HG03064 (cell line): ENCODE data around the gene NCS1.

Source experiments
- ATAC-seq: cut with Tn5 transposase; IDR thresholded peaks from one replicate; pipeline ENCODE4 v1.9.1; 2021; ENCODE audit warnings: low read depth; ENCODE audit not compliant: unreplicated experiment

Gene NCS1

DNA sequence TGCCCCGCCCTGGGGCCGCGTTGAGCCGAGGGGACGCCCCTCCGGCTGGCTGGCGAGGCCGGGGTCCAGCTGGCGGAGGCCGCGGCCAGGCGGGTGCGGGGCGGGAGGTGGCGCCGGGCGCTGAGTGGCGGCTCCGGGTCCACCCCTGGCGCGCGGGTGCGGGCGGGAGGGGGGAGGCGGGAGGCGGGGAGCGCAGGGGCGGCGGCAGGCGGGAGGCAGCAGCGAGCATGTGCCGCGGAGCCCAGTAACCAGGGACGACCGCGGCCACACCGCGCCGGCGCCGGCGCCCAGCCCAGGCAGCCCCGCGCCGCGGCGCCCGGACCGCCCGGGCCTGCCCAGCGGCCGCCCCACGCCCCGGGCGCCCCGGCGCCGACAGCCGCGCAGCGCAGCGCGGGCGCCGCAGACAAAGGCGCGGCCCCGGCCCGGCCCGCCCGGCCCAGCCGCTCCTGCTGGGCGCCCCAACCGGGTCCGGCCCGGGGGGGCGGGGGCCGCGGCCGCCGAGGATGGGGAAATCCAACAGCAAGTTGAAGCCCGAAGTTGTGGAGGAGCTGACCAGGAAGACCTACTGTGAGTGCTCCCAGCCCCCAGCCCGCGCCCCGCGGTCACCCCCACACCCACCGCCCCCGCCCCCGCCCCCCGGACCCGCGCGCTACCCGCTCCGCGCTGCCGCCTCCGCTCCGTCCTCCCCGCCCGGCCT is at the start of gene NCS1:
Gene NCS1, plus strand, starts transcription at position 244 of the 697 bp plus-strand sequence. Its CDS starts 260 bp downstream, at position 504.
- no peak for ATAC-seq

- ATAC-seq = no peak
Observed at GRCh38 chr9:130122456-130122855, 49.7 kb upstream of the NCS1 start.

DNA sequence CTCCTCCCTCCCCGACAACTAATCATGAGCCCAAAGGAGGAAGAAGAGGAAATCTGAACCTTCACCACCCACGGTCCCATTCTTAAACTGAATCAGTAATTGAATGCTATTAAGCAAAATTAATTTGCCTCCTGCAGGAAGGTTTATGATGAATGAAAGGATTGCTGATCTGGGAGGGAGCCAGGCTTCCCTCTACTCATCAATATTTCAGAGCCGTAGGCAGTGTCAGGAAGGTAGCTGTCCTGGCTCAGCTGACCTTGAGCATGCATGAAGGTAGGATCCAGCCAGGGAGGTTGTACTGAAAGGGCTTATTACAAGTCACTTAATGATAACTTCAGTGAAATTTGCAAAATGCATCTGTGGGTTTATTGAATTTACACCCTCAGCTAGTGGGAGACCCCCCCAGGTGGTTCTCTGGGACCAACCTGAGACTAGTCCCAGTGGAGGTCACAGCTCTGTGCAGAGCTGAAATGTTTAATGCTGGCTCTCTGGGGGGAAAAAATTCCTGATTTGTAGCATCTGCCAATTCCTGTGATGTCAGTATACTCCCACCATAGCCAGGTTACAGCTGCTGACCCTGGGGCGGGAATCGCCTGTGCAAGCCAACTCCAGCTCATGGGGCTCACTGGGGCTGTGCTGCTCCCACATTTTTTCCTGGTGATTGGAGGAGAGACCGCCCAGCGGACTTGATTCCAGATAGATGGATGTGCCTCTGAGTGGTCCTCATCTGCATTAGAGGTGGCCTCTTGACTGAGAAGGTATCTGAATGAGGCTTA is 47.9 kb upstream of the NCS1 start:
- ATAC-seq = no peak

- no peak for ATAC-seq
Observed at GRCh38 chr9:130126721-130127433, 45.3 kb upstream of the NCS1 start.

GRCh38 chr9:130128251-130128650 is 44.0 kb upstream of the NCS1 start:
- peak; percentile 58 for ATAC-seq

- ATAC-seq = no peak
Observed at GRCh38 chr9:130128733-130129431, 43.3 kb upstream of the NCS1 start.

DNA sequence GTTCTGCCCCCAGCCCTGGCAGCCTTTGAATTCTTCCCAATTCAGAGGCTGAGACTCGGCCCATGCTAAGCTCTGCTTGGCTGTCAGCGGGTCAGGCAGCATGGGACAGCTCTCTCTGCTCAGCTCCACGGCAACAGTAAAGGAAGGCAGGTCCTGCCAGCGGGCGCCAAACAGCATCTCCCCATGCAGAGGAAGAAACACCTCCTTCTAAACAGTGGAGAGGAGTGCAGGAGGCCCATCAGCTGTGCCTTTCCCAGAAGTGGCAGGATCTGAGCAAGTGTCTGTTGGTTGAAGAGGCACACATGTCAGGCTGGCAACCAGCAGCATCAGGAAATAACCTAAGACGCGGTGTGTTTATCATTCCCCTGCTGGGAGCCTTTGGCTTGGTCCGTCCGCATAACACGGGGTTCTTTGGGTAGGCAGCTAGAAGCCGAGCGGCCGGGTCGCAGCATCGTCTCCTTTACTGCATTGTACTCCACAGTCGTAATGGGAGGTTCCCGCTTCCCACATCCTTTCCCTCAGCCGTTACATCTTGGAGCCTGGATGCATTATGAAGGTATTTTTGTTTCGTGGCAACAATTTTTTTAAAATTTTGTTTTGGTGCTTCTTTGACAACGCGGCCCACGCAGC is 42.7 kb upstream of the NCS1 start:
- ATAC-seq = no peak

GRCh38 chr9:130132746-130133145 is 39.5 kb upstream of the NCS1 start:
- no peak for ATAC-seq

DNA sequence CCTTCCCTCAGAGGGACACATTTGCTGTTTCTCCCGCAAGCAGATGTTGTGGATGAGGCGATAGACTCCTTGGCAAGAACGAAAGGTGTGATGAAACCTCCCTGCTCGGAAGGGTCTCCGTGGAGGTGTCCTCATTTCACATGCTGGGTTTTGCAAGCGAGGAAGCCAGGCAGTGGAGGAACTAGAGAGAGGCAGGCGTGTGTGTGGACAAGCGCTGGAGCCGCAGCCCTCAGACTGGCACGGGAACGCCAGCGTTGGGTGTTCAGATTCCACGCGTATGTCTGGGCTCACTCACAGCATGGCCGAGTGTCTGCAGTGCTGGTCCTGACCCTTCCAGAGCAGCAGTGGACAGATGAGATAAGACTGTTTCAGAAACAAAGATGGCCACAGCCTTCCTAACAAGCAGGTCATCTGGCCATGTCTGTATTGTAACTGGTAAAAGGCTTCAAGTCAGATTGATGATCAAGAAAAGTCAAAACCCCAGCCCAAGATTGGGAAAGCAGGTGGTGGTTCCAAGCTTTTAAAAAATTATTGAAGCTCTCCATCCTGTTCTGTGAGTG is 35.0 kb upstream of the NCS1 start:
- no peak for ATAC-seq

DNA sequence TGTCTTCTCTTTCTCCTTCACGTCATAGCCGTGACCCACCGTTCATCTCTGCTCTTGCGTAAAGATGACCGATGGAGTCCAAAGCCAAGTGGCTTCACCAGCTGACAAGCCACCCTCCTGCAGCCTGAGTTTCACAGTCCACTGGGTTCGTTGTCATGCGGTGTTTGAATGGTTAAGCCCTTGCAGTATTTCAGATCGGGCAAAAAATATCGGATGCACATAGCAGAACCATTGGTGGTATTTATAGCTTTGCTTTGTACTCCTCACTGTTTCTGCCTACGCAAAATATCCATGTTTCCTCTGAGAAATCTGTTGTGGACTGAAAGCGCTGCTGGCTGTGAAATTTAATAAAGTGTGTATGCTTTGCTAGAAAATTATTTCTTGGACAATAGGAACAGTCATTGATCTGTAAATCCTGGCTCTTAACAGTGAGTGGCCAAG is 34.5 kb upstream of the NCS1 start:
- no peak for ATAC-seq

DNA sequence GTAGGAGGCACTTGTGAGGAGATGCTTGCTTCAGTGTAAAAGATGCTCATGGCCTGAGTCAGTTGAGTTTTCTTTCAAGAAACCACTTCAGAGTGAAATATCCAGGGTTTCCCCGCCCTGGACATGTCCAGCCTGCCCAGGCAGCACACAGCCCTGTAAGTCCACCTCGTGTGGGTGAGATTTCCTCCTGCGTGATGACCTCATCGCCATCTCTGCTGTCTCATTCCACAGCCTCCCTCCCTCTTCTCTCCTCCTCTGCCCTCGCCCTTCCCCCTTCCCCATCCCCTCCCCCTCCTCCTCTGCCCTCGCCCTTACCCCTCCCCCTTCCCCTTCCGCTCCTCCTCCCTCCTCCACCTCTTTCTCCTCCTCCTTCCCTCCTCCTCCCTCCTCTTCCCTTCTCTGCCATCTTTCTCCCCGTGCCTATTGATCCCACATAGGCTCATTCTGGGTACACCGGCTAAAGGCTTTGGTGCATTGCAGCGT is 34.0 kb upstream of the NCS1 start:
- no peak for ATAC-seq

DNA sequence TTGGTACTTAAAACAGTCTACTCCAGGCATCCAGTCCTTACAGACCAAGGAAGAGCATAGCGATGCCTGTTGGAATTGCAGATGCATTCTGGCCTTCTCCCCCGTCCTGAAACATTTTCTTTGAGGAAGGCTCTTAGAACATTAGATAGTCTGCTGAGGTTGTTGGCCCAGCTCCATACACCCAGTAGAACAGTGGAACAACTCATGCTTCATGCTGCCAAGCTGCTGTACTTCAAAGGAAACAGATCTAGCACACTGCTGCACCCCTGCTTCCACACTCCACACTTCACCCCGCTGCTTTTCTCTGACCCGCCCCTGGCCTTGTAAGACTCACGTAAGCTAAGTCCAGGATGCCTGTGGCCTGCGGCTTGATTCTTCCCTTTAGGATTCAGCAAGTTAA is 33.4 kb upstream of the NCS1 start:
- ATAC-seq = no peak

DNA sequence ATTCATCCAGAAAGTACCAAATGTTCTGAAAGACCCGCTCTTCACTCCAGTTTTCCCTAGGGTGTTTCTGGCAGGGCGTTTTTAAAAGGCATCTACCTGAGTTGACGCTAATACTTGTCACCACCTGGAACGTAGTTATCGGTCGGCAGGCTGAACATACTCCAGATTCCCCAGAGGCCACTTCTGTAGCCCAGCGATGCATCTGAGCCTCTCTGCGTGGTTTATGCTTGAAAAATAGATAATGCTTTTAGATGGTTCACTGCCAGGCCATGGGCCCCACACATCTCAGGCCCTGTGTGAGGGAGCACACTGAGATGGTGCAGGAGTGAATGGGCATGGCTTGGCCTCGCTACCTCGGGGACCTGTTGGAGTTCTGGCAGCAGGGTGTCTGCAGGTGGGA is 33.0 kb upstream of the NCS1 start:
- no peak for ATAC-seq

GRCh38 chr9:130140706-130141105 is 31.5 kb upstream of the NCS1 start:
- no peak for ATAC-seq

GRCh38 chr9:130142056-130142455 is 30.1 kb upstream of the NCS1 start:
- no peak for ATAC-seq

GRCh38 chr9:130142641-130143040 is 29.6 kb upstream of the NCS1 start:
- no peak for ATAC-seq

GRCh38 chr9:130143279-130143893 is 28.8 kb upstream of the NCS1 start:
- no peak for ATAC-seq

DNA sequence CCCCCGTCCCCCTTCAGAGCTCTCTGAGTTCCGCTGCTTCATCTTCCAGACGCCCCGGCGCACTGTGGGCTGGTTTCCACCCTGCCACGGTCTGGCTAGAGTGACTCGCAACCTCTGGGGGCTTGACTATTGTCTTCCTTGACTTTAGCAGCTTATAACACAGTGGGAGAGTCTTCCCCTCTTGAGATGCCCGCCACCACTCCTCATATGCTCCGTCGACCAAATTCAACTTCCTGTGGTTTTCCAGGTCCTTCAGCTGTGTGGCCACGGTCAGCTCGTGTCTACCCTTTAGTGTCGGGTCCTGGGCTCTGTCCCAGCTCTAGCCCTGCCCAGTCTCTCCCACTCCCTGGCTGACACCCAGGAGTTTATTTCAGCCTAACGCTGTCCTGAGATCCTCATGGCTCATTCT is 28.2 kb upstream of the NCS1 start:
- no peak for ATAC-seq

GRCh38 chr9:130144703-130145102 is 27.5 kb upstream of the NCS1 start:
- no peak for ATAC-seq
